ENCODE data around the gene CCDC184. TPM values are rescaled to one million over a fixed set of nuclear protein-coding genes. Genes with fewer than 3 reads are reported as not detected.

Gene CCDC184
- total RNA-seq, 2 donors from 2014 or later, result 0.48 to 0.74 TPM

- no peak for DNase-seq (ENCODE audit: low spot score)
- intact Hi-C loops (cut with DNase I), result no loop called here
These were observed 7.6 kb upstream of the CCDC184 start for GRCh38 chr12:48175613-48176416.

DNA sequence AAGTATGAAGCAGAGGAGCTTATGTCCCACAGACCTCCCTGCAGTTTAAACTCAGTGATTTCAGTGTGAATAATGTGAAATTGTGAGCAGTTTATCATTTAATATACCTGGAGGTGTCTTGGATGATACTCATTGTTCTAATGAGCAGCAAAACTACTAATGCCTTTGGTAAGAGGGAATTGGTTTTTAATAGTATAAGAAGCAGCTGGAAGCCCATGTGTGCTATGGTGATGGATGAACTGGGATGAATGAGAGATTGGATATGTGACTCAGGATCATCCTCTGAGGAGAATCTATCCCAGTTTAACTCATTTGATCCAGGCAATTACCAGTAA is 7.1 kb upstream of the CCDC184 start:
- intact Hi-C loops (cut with DNase I), result no loop called here

GRCh38 chr12:48177982-48178381 is 5.5 kb upstream of the CCDC184 start:
- DNase-seq (ENCODE audit: low spot score), result no peak
- intact Hi-C loops (cut with DNase I), result no loop called here

More for the DNA sequence above, 7.1 kb upstream of the CCDC184 start:
- no peak for DNase-seq (ENCODE audit: low spot score)

GRCh38 chr12:48179466-48179865 is 4.0 kb upstream of the CCDC184 start:
- no peak for DNase-seq (ENCODE audit: low spot score)
- intact Hi-C loops (cut with DNase I), result no loop called here

GRCh38 chr12:48180424-48180823 is 3.0 kb upstream of the CCDC184 start:
- DNase-seq (ENCODE audit: low spot score), result no peak
- intact Hi-C loops (cut with DNase I), result no loop called here

DNA sequence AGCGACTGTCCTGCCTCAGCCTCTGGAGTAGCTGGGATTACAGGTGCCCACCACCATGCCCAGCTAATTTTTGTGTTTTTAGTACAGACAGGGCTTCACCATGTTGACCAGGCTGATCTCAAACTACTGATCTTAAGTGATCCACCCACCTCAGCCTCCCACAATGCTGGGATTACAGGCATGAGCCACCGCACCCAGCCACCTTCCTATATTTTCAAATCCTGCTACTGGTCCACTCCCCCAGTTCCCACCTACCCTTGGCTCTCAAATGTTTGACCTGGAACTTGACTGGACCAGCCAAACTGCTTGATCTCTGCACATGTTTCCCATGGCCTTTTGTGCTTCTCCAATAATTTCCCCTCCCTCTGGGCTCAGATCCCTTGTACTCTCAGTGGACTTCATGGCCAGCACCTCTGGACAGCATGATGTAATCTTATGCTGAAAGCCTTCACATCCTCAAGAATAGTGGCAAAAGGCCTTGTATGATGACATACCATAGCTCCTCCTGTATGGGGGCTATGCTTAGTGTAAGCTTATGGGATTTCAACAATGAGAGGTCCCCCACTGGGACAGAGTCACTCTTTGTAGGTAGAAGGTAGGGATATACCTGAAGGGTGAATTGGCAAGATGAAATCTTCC is 2.5 kb upstream of the CCDC184 start:
- no peak for DNase-seq (ENCODE audit: low spot score)
- intact Hi-C loops (cut with DNase I), result no loop called here

- intact Hi-C loops (cut with DNase I), result no loop called here
These were observed 813 bp upstream of the CCDC184 start for GRCh38 chr12:48182631-48183030.

GRCh38 chr12:48183876-48184548 is 568 bp downstream of the CCDC184 start:
- no peak for DNase-seq (ENCODE audit: low spot score)
- intact Hi-C loops (cut with DNase I), result no loop called here

More at GRCh38 chr12:48182631-48183030, 813 bp upstream of the CCDC184 start:
- no peak for DNase-seq (ENCODE audit: low spot score)

- intact Hi-C loops (cut with DNase I), result no loop called here
- DNase-seq (ENCODE audit: low spot score), result no peak
These were observed 1.1 kb downstream of the CCDC184 start for GRCh38 chr12:48184549-48184922.

GRCh38 chr12:48185181-48185919 is 1.9 kb downstream of the CCDC184 start:
- DNase-seq (ENCODE audit: low spot score), result no peak
- intact Hi-C loops (cut with DNase I), result no loop called here

DNA sequence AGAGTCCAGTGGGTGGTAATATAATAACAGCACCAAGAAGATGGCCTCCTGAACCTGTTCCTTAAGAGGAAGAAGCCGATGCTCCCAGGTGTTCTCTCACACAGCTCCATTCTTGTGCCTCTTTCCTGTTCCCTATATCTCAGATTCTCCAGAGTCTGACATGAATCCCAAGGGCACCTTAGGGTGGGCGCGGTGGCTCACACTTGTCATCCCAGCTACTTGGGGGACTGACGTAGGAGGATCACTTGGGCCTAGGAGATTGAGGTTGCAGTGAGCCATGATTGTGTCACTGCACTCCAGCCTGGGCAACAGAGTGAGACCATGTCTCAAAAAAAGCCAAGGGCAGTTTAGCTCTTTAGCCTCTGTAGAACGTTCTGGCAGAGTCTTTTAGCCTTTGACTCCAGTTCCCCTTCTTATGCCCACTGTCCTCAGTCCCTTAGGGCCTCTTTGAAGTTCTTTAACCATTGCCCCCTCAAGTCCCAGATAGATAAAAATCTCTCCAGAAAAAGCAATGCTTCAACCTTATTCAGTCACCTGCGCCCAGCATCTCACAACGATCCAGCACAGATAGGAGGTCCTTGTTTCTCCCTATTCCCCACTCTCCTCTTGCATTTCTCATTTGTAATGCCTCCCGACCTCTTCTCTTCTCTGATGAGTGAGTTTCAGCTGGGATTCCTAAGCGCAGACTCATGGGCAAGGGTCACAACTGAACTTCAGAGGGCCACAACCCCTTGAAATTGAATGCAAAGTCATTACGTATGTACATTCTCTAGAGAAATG is 4.7 kb downstream of the CCDC184 start:
- DNase-seq (ENCODE audit: low spot score), result no peak
- intact Hi-C loops (cut with DNase I), result no loop called here

GRCh38 chr12:48189331-48190125 is 6.1 kb downstream of the CCDC184 start:
- DNase-seq (ENCODE audit: low spot score), result no peak
- intact Hi-C loops (cut with DNase I), result no loop called here

DNA sequence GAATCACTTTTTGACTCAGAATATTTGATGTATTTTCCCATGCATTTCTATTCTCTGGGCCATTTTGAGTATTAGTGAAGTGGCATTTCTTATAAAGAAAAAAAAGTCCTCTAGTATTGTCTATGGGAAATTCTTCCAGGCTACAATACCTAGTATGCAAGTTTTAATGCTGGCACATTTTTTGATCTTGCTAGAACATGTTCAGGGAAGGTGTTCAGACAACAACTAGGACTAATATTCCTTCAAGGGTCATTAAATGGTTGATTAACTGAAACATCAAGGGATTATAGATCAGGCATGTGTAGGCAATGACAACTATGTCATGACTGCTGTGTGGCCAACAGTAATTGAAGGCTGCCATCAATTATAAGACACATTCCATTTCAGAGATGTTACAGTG is 7.7 kb downstream of the CCDC184 start:
- no peak for DNase-seq (ENCODE audit: low spot score)
- intact Hi-C loops (cut with DNase I), result no loop called here

DNA sequence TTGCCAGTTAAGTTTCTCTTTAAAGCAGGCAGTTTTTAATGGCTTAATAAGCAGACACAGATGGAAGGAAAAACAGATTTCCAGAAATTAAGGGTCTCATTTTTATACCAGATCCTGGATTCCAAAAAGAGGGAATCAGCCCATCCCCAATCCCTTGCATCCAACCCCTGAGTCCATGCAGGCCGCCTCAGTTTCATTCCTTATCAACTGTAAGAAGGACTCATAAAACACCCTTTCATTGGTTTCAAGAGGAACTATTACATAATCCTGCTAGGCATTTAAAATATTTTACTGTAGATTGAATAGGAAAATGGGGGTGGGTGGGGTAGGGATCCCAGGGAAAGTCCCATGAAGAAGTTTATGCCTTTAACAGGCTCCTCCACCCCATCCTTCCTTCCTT is 9.4 kb downstream of the CCDC184 start:
- intact Hi-C loops (cut with DNase I), result no loop called here
- DNase-seq (ENCODE audit: low spot score), result no peak

- intact Hi-C loops (cut with DNase I), result no loop called here
These were observed 10.2 kb downstream of the CCDC184 start for GRCh38 chr12:48193623-48194022.

GRCh38 chr12:48194799-48195201 is 11.4 kb downstream of the CCDC184 start:
- DNase-seq (ENCODE audit: low spot score), result no peak
- intact Hi-C loops (cut with DNase I), result no loop called here

More at GRCh38 chr12:48193623-48194022, 10.2 kb downstream of the CCDC184 start:
- DNase-seq (ENCODE audit: low spot score), result no peak

GRCh38 chr12:48197549-48197970 is 14.1 kb downstream of the CCDC184 start:
- intact Hi-C loops (cut with DNase I), result no loop called here
- DNase-seq (ENCODE audit: low spot score), result no peak

DNA sequence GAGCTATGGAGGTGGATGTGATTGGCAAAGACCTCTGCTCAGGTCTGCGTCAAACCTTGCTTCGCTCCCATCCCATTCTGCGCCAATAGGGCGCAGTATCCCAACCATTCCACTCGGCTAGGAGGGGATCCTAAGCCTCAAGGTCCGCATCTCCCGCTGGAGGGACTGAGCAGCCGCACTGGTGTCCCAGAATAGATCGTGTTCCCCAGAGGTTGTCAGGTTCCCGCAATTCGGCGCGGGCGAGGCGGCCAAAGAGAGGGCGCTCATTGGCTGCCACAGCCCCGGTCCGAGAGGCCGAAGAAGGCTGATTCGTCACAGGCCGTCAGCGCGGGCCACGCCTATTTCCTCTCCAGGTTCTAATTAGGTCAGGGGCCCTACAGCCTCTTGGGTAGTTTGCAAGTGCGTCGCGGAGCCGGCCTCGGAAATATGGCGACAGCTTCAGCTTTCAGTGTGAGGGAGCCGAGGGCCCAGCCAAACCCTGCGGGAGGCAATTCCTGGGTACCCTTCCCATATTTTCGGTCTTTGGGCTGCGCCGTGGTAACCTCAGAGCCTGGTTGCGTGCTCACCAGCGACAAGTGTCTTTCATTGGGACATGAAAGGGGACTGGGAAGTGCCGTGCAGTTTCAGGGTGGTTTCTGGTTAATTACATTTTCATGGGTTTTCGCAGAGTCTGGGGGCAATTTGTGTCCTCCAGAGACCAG is 14.7 kb downstream of the CCDC184 start:
- DNase-seq (ENCODE audit: low spot score), result peak; percentile 99
- intact Hi-C loops (cut with DNase I), result no loop called here

Measured in posterior vena cava (tissue), 2 donors.